GM21825 (cell line): ENCODE data around the gene SESN3.
"Not testable (repeated sequence)": the region's sequence is repeated elsewhere in the genome, so short reads cannot be mapped to it uniquely, and the experiment has no call there.

Experiments
- ATAC-seq: cut with Tn5 transposase; IDR thresholded peaks from one replicate; pipeline ENCODE4 v1.9.1; 2021; ENCODE audit warnings: mild to moderate bottlenecking, moderate library complexity; ENCODE audit not compliant: unreplicated experiment

The SESN3 gene

DNA sequence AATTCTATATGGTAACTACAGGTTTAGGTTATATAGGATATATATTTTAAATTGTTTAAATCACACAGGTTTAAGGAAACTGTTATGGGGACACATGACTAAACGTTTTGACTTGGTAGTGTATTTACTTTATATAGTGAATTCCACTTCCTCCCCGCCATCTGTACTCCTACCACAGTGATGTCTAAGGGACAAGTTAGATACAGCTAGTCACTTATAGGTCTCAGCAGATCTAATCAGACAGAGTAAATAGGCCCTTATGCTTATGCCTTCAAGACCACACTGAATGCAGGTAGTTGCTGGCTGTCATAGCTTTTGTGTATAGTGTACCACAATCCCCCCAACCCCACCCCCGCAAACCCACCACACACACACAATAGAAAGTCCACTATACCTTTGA, 8.2 kb downstream of the SESN3 start:
- no peak for ATAC-seq

DNA sequence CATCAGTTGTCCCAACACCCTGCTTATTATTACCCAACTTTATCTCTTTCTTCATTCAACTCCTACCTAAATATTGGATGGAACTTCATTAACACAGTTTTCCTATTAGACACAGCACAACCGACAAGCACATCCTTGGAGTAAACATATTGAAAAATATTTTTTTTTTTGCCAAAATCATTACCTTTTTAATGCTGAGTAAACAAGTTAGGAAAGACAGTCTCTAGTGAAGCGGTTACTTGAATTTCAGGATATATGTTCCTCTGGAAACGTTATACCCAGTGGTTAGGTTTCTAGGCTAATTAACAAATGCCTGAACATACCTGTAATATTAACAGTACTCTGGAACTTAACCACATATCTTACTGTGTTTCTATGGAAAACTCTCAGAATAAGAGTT, 11.4 kb downstream of the SESN3 start:
- ATAC-seq = no peak

DNA sequence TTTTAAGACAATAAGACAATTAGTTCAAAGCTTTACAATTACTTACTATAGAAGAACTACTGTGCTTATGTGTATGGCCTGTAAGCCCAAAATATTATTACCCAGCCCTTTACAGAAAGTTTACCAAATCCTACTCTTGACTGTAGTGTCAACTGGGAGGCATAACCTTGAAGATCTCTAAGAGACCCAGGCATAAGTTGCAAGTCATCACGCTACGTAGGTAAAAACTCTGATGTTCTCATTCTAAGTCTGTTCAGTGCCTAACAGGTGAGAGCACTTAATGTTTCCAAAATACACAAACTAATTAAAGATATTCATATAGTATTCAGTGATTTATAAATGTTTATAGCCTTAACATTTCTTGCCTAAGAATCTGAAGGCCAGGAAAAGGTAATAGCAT, 12.9 kb downstream of the SESN3 start:
- ATAC-seq = no peak

DNA sequence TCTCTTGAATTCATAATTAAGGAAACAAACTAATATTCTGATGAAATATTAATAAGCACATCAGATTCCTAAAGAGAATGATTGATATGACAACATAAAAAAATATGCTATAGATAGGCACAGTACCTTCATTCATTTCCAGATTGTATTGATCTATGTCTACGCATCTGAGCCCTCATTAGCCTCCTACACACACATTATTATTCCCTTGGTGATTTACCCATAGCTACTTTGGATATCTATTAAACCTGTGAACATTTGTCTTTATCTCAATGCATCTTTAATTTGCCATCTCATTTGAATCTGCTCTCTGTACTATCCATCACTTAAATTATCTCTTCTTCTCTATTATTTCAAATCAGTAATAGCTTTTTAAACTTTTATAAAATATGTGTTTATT, 18.4 kb downstream of the SESN3 start:
- ATAC-seq = no peak

DNA sequence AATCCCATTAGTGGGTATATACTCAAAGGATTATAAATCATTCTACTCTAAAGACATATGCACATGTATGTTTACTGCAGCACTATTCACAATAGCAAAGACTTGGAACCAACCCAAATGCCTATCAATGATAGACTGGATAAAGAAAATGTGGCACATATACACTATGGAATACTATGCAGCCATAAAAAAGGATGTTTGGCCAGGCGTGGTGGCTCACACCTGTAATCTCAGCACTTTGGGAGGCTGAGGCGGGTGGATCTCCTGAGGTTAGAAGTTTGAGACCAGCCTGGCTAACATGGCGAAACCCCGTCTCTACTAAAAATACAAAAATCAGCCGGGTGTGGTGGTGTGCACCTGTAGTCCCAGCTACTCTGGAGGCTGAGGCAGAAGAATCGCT, 21.5 kb downstream of the SESN3 start:
- ATAC-seq = not testable (repeated sequence)

DNA sequence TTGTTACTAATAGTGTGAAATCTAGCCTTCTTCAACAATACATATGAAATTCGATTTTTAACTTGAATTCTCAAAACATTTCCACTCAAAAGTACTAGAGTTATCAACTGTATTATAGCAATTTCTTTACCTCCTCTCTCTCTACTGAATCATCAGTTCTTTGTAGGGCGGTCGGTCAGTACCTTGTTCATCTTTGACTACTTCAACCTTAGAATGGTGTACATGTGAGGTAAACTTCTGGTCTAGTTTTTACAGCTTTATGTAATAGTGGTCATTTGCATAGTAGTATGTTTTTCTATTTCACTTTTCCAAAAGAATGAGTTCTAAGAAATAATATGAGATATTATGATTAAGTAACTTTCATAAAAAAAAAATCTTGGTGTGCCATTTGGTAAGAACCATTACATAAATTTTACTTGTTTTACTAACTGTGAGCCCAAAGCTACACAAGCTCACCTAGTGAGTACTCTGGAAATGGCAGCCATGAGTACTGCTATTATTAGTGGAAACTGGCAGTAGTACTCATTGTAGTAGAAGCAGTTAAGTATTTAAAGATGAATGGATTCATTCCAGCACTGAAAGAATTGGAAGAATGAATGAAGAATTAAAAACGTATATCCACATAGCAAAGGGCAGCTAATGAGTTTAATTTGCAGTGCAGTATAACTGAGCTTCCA, 30.1 kb downstream of the SESN3 start:
- no peak for ATAC-seq

DNA sequence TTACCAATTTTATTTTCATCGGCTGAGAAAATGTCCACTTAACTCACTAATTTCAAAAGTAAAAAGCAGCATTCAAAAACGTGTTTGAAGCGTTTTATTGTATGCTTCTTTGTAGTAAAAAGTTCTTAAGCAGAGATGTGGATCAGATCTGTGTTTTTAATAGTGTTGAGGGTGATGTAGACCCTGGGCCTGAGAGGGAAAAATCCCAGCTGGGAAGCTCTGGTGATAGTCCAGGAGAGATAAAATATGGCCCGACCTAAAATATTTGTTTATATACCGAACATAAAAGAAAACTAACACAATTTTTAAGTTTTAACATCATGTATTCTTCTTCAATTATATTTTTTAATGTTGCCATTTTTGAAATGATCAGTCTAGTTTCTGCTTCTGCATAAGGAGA, 35.2 kb downstream of the SESN3 start:
- ATAC-seq = no peak

DNA sequence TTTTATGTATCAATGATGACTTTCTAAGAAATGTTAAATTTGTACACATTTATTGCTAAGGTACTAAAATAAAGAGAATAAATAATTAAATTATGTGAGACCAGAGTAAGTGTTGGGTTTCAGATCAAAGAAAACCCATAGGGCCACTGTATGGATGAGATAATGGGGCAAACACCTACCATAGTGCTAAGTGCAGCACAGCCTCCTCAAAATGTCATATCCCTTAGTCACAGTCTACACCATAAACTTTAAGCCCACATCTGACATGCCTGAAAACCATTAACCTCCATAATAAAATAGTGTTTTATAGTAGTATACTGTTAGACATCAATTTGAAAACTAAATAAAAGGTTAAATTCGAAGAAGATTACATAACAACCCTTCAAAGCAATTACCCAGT, 37.5 kb downstream of the SESN3 start:
- ATAC-seq = no peak

DNA sequence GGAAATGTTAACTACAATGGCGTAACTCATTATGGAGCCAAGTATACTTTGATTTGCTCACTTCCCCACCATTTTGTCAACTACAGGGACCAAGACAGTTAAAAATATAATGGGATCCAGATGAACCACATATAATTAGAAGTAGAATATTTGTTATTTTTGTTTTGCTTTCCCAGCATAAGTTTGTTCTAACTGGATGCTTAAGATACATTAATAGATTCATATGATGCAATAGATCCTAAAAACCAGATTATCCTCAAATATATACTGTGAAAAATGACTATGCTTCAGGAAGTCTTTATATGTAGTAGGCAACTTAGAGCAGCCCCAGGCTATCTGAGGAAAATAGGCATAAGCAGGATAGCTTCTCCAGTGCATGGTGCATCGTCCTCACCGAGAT, 38.3 kb downstream of the SESN3 start:
- no peak for ATAC-seq

DNA sequence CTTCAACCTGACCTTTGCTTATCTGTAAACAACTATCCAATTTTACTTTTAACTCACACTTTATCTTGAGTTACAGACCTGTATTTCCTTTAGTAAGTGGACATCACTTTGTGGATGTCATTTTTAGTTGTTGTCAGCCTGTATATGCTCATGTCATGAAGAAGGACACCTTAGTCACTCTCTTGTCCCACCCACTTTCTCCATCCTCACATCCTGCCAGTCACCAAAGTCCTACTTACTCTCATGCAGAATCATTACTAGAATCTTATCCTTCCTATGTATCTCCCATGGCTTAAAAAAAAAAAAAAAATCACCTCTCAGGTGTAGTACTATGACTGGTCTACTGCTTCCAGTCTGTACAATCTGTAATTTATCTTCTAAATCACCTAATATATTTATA, 43.3 kb downstream of the SESN3 start:
- ATAC-seq = no peak

DNA sequence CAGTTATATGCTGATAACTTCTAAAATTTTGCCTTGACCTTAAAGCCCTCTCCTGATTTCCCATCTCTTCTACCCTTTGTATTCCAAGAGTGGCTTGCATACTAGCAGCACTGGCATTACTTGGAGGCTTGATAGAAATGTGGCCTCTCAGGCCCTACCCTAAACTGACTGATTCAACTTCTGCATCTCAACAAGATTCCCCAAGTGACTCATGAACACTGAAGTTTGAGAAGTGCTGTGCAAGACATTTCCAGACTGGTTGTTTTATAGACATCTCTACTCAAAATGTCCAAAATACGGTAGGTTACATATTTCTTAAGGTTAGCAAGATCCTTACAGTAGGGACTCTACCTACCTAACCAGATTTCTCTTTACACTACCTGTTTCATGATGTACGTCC, 48.6 kb downstream of the SESN3 start:
- ATAC-seq = no peak

DNA sequence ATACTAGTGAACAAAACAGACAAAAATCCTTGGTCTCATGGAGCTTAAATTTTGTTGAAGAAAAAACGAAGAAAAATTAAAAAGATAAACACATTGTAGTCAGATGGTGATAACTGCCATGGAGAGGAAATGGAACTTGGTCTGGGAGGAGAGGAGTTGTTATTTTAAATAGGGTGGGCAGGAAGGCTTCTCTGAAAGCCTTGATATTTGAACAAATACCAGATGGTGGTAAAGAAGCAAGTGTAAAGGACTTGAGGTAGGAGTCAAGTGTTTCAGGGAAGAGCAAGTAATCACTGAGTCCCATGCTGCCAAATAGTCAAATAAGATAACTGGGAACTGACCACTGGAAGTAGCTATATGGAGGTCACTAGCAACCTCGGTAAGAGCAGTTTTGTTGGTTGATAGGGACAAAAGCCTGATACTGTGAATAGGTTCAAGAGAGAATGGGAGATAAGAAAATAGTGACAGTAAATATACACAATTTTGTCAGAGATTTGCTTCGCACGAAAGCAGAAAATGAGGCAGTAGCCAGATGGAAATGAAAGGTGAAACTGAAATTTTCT, 55.1 kb downstream of the SESN3 start:
- ATAC-seq = no peak

DNA sequence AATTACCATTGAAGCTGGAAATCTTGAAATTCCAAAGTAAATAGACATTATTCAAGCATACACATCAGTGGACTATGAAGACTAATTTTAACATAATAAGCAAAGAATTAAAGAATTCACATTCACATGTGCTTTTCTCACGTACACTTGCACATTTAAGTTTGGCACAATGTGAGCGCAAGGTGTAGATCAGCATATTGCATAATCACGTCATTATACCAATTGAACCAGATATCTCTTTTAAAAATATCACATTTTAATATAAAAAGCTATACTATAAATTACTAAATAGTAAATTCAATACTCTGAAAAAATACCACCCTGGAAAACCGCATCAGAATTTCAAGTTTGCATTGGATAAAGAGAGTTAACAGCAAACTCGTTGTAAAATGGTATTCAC, 60.7 kb downstream of the SESN3 start:
- no peak for ATAC-seq

DNA sequence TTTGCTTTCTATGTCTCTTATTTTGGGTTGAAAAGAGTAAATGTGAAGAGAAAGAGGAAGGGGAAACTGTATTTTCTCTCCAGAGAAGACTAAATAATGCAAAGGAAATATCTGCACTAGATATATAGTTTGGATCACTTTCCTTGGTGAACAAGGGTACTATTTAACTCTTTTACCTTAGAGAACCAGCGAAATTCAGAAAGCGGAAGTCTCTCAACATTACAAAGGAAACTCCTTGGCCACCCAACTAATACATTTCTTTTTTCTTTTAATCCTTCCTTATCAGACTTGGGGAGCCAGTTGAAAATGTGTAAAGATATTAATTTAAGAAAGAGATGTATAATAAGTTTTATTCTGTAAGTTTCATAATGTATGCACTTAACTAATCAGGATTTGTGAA, 64.2 kb downstream of the SESN3 start:
- no peak for ATAC-seq

DNA sequence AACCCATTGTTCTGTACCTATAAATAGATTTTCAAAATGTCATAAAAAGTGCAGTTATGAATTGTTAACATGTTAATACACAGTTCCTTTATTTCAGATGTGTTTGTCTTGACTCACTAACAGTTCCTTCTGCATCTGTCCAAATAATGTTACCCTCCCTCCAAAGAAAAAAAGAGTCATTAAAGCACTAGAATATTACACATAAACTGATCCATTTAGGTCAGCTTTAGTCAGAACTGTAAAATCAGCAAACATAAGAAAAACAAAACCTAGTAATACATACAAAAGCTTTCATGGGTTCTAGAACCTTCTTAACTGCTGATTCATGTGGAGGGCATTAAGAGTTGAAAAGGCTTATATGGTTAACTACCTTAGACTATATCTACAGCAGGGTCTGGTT, 65.4 kb downstream of the SESN3 start:
- ATAC-seq = no peak

DNA sequence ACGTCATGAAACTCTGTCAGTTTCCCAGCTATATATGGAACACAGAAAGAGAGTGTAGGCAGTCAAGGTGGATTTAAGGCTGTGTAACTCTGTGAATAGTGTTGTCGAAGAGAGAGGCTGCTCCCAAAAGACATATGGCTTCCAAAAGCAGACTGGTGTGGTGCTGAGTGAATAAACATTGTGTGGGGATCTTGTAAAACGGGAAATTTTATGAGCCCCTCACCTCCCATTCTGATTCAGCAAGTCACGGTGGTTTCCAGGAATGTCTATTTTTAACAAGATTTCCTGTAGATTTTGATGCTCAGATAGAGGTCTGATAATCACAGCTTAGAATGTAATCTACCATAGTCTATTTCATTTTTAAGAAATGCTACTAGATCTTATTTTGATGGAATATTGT, 67.9 kb downstream of the SESN3 start:
- no peak for ATAC-seq

DNA sequence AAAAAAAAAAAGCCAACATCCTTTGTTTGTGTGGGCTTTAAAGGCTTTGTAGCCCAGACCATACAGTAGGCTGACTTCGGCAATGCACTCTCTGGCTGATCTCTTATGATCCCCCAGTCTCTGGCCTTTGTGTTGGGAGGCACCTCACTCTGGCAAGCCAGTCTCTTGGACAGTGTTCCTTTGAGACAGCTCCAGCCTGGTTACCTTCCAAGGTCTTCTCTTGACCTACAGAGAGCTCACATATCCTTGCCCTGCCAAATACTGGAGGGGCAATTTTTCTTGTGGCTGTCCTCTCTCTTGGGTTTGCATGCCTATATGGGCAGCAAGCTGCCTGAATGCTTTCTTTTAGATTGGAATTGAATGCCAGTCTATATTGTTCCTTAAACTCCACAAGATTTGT, 69.8 kb downstream of the SESN3 start:
- ATAC-seq = no peak

DNA sequence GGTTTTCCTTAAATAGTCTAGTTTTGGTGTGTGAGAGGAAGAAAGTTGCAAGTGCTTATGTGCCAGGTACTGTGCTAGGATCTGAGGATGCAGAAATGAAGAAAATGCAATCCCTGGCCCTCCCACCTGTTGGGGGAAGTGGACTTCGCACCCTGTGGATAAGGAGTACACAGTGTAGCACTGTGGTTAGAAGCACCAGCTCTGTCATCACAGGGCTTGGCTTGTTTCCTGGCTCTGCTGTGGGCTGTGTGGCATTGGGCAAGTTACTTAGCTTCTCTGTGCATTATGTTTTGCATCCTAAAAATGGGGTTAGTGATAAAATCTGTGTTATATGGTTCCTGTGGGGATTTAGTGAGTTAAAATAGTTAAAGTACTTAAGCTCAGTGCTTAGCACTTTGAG, 73.2 kb downstream of the SESN3 start:
- ATAC-seq = no peak

DNA sequence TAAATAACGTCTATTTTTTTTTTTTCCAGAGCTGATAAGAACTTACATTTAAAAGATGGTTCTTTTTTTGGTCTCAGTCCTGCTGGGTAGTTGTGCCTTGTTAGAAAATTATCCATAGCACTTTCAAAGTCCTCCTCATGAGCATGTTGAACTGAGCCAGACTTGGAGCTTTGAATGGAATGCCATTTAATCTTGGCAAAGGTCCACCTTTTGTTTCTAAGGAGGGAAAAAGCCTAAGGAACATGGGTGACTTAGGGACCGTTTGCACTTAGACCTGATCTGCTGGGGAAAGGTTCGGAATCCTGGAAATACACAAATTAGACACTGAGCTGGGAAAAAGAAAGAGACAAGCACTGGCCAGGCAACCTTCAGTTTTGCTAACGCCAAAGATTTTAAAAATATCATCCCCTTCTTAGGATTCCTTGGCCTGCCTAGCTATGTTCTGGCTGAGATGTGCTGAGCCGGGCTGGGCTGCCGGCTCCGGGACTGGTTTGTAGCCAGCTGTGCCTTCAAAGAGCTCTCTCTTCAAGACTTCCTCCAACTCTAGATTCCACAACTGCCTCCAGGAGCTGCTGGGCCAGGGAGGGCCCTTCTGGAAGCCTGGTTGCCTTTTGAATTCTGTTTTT, 74.0 kb downstream of the SESN3 start:
- no peak for ATAC-seq

DNA sequence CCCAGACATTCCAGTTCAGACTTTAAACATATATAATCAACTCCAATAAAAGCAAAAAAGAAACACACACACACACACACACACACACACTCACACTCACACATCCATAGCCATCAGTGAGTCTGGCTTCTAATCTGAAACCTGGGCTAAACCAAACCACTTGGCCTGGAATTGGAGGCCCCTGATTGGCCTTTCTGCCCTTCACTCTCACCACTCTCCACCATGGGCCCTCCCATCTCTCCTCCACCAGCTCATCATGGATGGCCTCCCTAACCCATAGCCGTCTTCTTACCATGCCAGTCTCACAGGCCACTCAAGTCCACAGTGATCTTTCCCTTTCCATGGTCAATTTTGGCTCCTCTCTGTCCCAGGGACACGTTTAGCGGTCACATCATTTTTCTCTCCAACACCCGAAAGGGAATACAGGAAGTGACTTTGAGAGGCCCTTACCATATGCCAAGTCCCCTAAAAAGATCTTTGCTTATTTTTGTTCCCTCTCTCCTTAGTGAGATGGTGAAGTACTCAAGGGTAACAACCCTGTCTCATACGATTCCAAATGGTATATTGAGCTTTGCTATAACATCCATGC, 74.8 kb downstream of the SESN3 start:
- ATAC-seq = no peak

DNA sequence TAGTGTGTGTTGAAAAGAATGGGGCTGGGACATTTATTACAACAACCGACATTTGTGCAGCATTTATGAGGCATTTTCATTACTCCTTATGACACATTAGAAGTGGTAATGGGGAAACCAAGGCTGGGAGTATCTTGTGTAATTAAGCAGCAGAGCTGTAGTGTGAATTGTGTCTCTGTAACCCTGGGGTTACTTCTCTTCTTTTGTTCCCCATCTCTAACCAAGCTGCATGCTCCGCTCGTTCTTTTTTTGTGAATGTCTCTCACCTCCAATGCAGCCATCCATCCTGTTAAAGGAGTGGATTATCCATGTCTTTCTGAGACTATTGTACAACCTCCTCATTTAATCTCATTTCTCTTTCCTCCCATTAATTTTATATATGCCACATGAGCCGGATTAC, 75.6 kb downstream of the SESN3 start:
- ATAC-seq = no peak

DNA sequence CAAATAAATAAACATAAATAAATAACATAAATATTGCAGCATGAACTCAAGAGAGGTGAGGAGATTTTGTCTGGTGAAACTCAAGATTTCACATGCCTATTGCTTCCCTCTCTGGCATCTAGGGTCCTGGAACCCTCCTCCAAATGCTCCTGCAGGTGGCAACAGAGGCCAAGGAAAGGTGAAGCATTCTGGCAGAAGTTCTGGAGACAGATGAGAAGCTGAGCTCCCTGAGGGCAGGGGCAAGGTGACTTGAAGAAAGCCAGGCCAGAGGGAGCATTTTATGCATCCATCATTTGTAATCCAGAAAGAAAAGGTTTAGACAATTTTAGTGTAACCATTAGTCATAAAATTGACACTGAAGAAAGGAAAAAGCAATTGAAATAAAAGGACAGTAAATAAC, 76.5 kb downstream of the SESN3 start:
- ATAC-seq = peak; percentile 27
